GM21360 (cell line): ENCODE results near the gene PCCA.
"Not testable (repeated sequence)": the region's sequence is repeated elsewhere in the genome, so short reads cannot be mapped to it uniquely, and the experiment has no call there.

Experiments
- ATAC-seq: cut with Tn5 transposase; IDR thresholded peaks from one replicate; pipeline ENCODE4 v1.9.1; 2021; ENCODE audit warnings: mild to moderate bottlenecking, moderate library complexity; ENCODE audit not compliant: unreplicated experiment

Gene PCCA

DNA sequence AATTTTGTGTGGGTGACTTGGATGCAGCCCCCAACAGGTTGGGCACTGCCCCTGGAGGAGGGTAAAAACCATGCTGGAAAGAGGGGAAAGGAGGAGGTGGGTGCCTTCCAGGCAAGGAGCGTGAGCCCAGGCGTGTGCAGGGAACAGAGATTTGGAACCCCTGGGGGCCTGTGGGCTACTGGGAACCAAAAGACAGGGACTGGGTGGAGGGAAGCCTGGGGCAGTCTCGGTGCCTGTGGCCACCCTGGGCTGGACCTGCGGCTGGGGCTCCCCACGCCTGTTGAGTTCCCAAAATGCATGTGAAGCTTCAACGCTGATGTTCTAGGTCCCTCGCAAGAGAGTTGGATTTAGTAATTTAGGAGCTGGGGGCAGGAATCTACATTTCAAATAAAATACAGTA is 474.9 kb downstream of the PCCA start:
- no peak for ATAC-seq

DNA sequence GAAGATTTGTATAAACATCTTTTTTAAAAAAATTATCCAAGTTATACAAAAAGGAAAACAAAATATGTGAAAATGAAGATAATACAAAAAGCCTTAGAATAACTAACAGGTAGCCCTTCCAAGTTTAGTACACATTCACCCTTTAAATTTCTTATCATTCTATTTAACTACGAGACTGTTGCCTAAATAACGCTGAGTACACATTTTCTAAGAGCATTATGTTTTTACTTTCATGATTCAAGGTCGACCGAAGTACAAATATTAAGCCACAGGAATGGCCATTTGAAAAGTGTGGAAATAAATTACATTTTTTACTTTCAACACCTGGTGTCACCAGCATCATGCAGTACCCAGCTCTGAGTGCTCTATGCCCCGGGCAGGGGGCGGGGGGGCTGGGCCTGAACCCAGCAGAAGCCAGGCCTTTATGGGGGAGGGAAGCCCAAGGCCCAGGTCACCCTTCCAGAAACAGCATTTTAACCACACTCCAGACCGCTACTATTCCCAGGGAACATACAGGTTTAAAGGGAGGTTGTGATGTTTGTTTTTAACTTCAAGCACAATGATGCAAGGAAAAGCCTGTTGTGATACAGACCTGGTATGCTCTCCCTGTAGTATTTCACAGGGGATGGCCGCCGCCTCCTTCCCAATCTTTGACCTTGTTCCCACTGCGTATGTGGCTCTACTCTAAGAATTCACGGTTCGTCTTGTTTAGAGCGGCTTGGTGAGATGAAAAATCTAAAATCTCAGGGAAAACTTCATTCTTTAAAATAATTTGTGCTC is 475.7 kb downstream of the PCCA start:
- ATAC-seq: no peak

DNA sequence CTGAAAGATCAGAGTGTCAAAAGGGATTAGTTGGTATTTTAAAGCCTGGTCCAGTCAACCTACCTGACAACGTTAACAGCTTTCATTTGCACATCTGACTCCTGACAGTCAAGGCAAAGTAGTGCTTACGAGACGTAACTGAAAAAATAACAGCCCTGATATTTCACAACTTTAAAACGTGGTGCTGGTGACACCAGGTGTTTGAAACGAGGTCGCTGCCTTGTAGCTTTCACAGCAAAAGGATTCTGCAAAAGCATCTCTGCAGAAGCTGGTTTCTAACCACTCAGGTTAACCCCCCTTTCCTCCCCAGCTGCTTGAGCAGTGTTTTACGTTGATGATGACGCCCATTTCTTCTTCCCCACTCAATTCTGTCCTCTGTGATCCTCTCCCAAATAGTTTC is 476.4 kb downstream of the PCCA start:
- ATAC-seq: no peak

DNA sequence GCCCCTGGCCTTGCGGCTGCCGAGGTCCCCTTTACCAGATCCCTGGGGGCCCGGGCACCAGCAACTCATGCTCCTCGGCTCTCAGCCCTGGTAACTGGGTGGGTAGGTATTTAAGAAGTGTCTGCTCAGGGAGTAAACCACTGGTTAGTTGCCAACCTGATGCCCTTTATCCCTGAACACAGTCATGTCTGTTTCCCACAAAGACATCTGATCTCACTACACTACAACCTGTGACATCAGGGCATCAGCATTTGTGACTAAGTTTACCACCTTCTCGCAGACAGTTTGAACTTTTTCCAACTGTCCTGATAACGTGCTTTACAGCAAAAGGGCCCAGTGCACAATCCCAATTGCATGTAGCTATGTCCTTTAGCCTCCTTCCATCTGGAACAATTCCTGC is 477.6 kb downstream of the PCCA start:
- ATAC-seq: no peak

DNA sequence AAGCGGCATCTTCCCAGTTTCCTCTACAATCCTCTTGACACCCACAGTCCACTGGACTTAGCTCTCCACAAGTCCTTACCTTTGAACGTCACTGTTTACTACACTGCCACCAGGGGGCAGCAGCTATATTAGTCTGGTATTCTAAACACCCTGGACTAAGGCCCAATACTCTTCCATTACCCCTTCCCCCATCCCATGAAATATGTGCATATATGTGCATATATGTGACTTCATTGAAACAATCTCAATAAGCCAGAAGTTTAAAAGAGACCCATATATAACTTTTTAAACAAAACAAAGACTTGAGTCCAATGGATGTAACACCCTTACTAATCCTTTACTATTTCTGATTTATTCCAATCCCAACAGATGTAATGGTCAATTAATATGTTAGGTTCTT is 484.2 kb downstream of the PCCA start:
- ATAC-seq: peak; percentile 93

DNA sequence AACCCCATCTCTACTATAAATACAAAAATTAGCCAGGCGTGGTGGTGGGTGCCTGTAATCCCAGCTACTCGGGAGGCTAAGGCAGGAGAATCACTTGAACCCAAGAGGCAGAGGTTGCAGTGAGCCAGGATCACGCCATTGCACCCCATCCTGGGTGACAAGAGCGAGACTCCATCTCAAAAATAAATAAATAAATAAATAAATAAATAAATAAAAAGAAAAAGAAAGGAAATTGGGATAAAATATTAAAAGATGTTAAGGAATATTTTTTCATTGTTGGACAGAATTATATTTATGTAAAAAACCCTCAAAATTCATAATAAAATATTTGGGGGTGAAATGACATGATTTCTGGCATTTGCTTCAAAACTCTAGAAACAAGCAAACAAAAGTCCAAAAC is 488.3 kb downstream of the PCCA start:
- ATAC-seq: not testable (repeated sequence)
